B cell (primary cell): ENCODE data around the gene ZDHHC12. TPM values are rescaled to one million over a fixed set of nuclear protein-coding genes. Genes with fewer than 3 reads are reported as not detected.

Source experiments
- ATAC-seq: fragments of 200-7000 bp; cut with Tn5 transposase; one replicate; pipeline ENCODE4 v1.10.0; 2021; ENCODE audit warnings: low read depth, mild to moderate bottlenecking, moderate number of reproducible peaks, moderate library complexity
- CTCF ChIA-PET: fragments of 350-600 bp; sonication (Branson Sonifier 250); formaldehyde crosslinking; loops from one replicate; lab custom pipeline; 2021; ENCODE audit warnings: antibody characterized with exemption, inconsistent platforms; lab: Charles Lee
- POLR2A ChIA-PET: fragments of 350-600 bp; sonication (Branson Sonifier 250); formaldehyde crosslinking; loops from one replicate; lab custom pipeline; 2021; ENCODE audit warnings: antibody characterized with exemption; lab: Charles Lee
- DNase-seq: peaks from one replicate; pipeline ENCODE4 v3.0.0; 2013
- H2AFZ ChIP-seq: 2 replicates; pipeline ENCODE4 v1.6.1; 2012; ENCODE audit warnings: mild to moderate bottlenecking, low read depth, low read length; ENCODE audit not compliant: insufficient read depth, poor library complexity, severe bottlenecking
- H3K27ac ChIP-seq, 2 donors: 1 replicate in 1 of 2; 2 replicates in 1 of 2; pipeline ENCODE4 v1.5.1; 2012 to 2013; ENCODE audit warnings: low read length in 2 of 2, mild to moderate bottlenecking in 2 of 2, moderate library complexity in 1 of 2
- H3K27me3 ChIP-seq, 4 experiments: fragments of 200-600 bp in 1 of 4; sonication (generic) in 1 of 4; replicated peaks in 1 of 4; 1 replicate in 2 of 4; 2 replicates in 2 of 4; pipeline versions ENCODE4 v1.6.1 to v1.7.0; 2013 to 2016; ENCODE audit warnings: low read length in 3 of 4, mild to moderate bottlenecking in 2 of 4, mixed read lengths in 1 of 4, moderate library complexity in 1 of 4; ENCODE audit not compliant: insufficient read depth in 4 of 4, control insufficient read depth in 3 of 4; ENCODE audit errors: control extremely low read depth in 1 of 4
- H3K36me3 ChIP-seq, 2 experiments: replicated peaks in 1 of 2; 1 replicate in 1 of 2; 2 replicates in 1 of 2; pipeline versions ENCODE4 v1.6.1 to v1.7.1; 2013; ENCODE audit warnings: low read length in 1 of 2; ENCODE audit not compliant: insufficient read depth in 2 of 2, control insufficient read depth in 1 of 2; ENCODE audit errors: control extremely low read depth in 1 of 2, extremely low read depth in 1 of 2
- H3K4me1 ChIP-seq, 2 donors: fragments of 200-600 bp in 1 of 2; sonication (generic) in 1 of 2; 1 replicate in 1 of 2; 2 replicates in 1 of 2; pipeline versions ENCODE4 v1.5.1 to v1.6.1; 2013 to 2017; ENCODE audit warnings: low read length in 2 of 2; ENCODE audit not compliant: control insufficient read depth in 2 of 2, insufficient read depth in 2 of 2
- H3K4me2 ChIP-seq: replicated peaks from 2 replicates; pipeline ENCODE3; 2012; ENCODE audit warnings: mild to moderate bottlenecking, low read depth, low read length; ENCODE audit not compliant: poor library complexity, severe bottlenecking
- H3K4me3 ChIP-seq, 5 experiments: fragments of 200-600 bp in 1 of 5; sonication (generic) in 1 of 5; 1 replicate in 3 of 5; 2 replicates in 2 of 5; pipeline versions ENCODE4 v1.5.1 to v1.7.0; 2011 to 2016; ENCODE audit warnings: low read length in 4 of 5, mild to moderate bottlenecking in 4 of 5, low read depth in 2 of 5, control low read depth in 1 of 5, moderate library complexity in 1 of 5; ENCODE audit not compliant: insufficient read depth in 1 of 5; ENCODE audit errors: control extremely low read depth in 1 of 5, extremely low read depth in 1 of 5
- H3K79me2 ChIP-seq: fragments of 200-600 bp; sonication (generic); one replicate; pipeline ENCODE4 v1.6.0; 2016; ENCODE audit warnings: low read length; ENCODE audit not compliant: control insufficient read depth, insufficient read depth
- H3K9ac ChIP-seq: fragments of 200-600 bp; sonication (generic); 2 replicates; pipeline ENCODE4 v1.6.1; 2017; ENCODE audit warnings: mild to moderate bottlenecking, low read length, moderate library complexity
- H3K9me3 ChIP-seq, 3 donors: one replicate each; pipeline versions ENCODE4 v1.6.1 to v1.7.1; 2013; ENCODE audit warnings: low read length in 2 of 3; ENCODE audit not compliant: control insufficient read depth in 2 of 3, insufficient read depth in 1 of 3; ENCODE audit errors: control extremely low read depth in 1 of 3
- H4K20me1 ChIP-seq: 2 replicates; pipeline ENCODE4 v1.6.0; 2012; ENCODE audit warnings: mild to moderate bottlenecking, low read length; ENCODE audit not compliant: insufficient read depth, control insufficient read depth, poor library complexity, severe bottlenecking
- H3K27ac Mint-ChIP-seq: one replicate; pipeline ENCODE4 v1.8.0; 2021; ENCODE audit warnings: mixed read lengths
- H3K27me3 Mint-ChIP-seq: one replicate; pipeline ENCODE4 v1.8.0; 2021; ENCODE audit warnings: mixed read lengths
- H3K4me1 Mint-ChIP-seq: one replicate; pipeline ENCODE4 v1.8.0; 2021; ENCODE audit warnings: mixed read lengths
- H3K4me3 Mint-ChIP-seq: one replicate; pipeline ENCODE4 v1.8.0; 2021; ENCODE audit warnings: mixed read lengths
- H3K9me3 Mint-ChIP-seq: one replicate; pipeline ENCODE4 v1.8.0; 2022; ENCODE audit warnings: mixed read lengths; ENCODE audit not compliant: insufficient read depth
- CTCF ChIP-seq: fragments of 200-600 bp; IDR thresholded peaks from one replicate; pipeline ENCODE4 v1.8.0; 2022; ENCODE audit warnings: antibody characterized with exemption, mild to moderate bottlenecking
- EZH2 ChIP-seq: IDR thresholded peaks from 2 replicates; pipeline ENCODE4 v1.6.1; 2012; ENCODE audit warnings: borderline replicate concordance, low read depth, mild to moderate bottlenecking, moderate library complexity, low read length; ENCODE audit not compliant: insufficient read depth, poor library complexity, severe bottlenecking
- WGBS: methylation state at CpG from one replicate; pipeline ENCODE4 v1.1.5; 2013; ENCODE audit warnings: missing lambda C conversion rate; ENCODE audit not compliant: insufficient coverage; 5-methylcytosine and 5-hydroxymethylcytosine counted together
- intact Hi-C: fragments of 100-400 bp; cut with micrococcal nuclease; formaldehyde crosslinking; loops from one replicate; pipeline ENCODE4 v1.10.0; 2022
- polyA plus RNA-seq: library from polyadenylated mRNA; depleted of rRNA; stranded (reverse); fragments of >200 nt; gene quantifications from 2 replicates; pipeline ENCODE4 v1.2.3, GENCODE V29; 2012
- total RNA-seq, 2 donors: library from RNA; stranded (reverse); fragments of 120-200 nt in 1 of 2; gene quantifications; 1 replicate in 1 of 2; 2 replicates in 1 of 2; pipeline versions ENCODE4 v1.2.3 to v1.2.4, GENCODE V29; 2013 to 2022

ZDHHC12 gene
- total and polyA plus RNA-seq, 2 donors (not counting 1 experiment from before 2014, with no cell fraction given): 28.5 to 47.0 TPM

- Mint-ChIP-seq H3K27me3 (no peaks in the 10 kb centered on the region), H3K27ac (no peak overlapping the region)
- POLR2A ChIA-PET: no interaction called here
These were observed 2.4 kb downstream of the ZDHHC12 start for GRCh38 chr9:128721487-128722010.

GRCh38 chr9:128720841-128721486 is 3.0 kb downstream of the ZDHHC12 start:
- Histone ChIP-seq H3K4me3 (no peak overlapping the region), H3K9ac (no peak overlapping the region), H2AFZ (no peak overlapping the region), H3K9me3 (no peaks in the 10 kb centered on the region), H3K36me3 (peaks cover 0 to 13% of the 10 kb centered on the region in 2 experiments), H3K4me2 (no peak overlapping the region), H3K27me3 (no peaks in the 10 kb centered on the region), H3K4me1 (peaks cover 18 to 23% of the 10 kb centered on the region in 2 donors), H4K20me1 (no peaks in the 10 kb centered on the region), H3K27ac (no peak overlapping the region), H3K79me2 (peaks cover 8% of the 10 kb centered on the region)
- ATAC-seq (no peak), DNase-seq (no peak)
- ChIA-PET POLR2A (no interaction called here), CTCF (interaction anchor here (1.4 kb wide), 1 partner anchor 17 kb away, joined by 3 read pairs; no protein-coding TSS in a partner anchor)
- no peaks in the 10 kb centered on the region for H3K9me3 Mint-ChIP-seq
- H3K27me3 Mint-ChIP-seq: no peaks in the 10 kb centered on the region
- TF ChIP-seq EZH2 (no peak), CTCF (no peak)
- intact Hi-C loops: loop anchor here (5.0 kb wide), 1 partner anchor 1081 kb away; the partner anchor contains the start of gene TOR1B
- no peak overlapping the region for H3K27ac Mint-ChIP-seq
- WGBS: 97% methylated on average over 20 of the region's 22 CpGs
- peak overlapping the region; percentile 14 for H3K4me3 Mint-ChIP-seq
- peaks cover 29% of the 10 kb centered on the region for H3K4me1 Mint-ChIP-seq

More at GRCh38 chr9:128721487-128722010, 2.4 kb downstream of the ZDHHC12 start:
- Histone ChIP-seq H3K4me1 (peaks cover 18 to 23% of the 10 kb centered on the region in 2 donors), H3K27ac (no peak overlapping the region), H4K20me1 (no peaks in the 10 kb centered on the region), H3K27me3 (no peaks in the 10 kb centered on the region), H3K4me3 (no peak overlapping the region), H3K9me3 (no peaks in the 10 kb centered on the region), H2AFZ (no peak overlapping the region), H3K4me2 (no peak overlapping the region), H3K36me3 (peaks cover 0 to 13% of the 10 kb centered on the region in 2 experiments), H3K9ac (no peak overlapping the region), H3K79me2 (peaks cover 8% of the 10 kb centered on the region)
- no peaks in the 10 kb centered on the region for H3K9me3 Mint-ChIP-seq
- WGBS: 93% methylated on average over 14 of the region's 18 CpGs
- intact Hi-C loops: loop anchor here (5.0 kb wide), 1 partner anchor 1081 kb away; the partner anchor contains the start of gene TOR1B
- ATAC-seq (no peak), DNase-seq (peak; percentile 8)
- TF ChIP-seq EZH2: no peak
- H3K4me1 Mint-ChIP-seq: peaks cover 31% of the 10 kb centered on the region
- peak overlapping the region; percentile 23 for H3K4me3 Mint-ChIP-seq
- CTCF ChIA-PET: interaction anchor here (0.5 to 1.4 kb wide), 2 partner anchors 17 to 83 kb away, joined by 3 read pairs; no protein-coding TSS in a partner anchor
